Fibroblast of pulmonary artery (primary cell): ENCODE data around the gene ZBED4.

Source experiments
- DNase-seq: peaks from one replicate; pipeline ENCODE4 v3.0.0-alpha.2; 2010; ENCODE audit warnings: low read depth
- H3K4me3 ChIP-seq: replicated peaks from 2 replicates; pipeline ENCODE4 v1.5.1; 2011; ENCODE audit warnings: low read depth, mild to moderate bottlenecking, control low read depth, low read length, moderate library complexity
- CTCF ChIP-seq: IDR thresholded peaks from 2 replicates; pipeline ENCODE4 v1.5.1; 2011; ENCODE audit warnings: mild to moderate bottlenecking, control low read depth, low read length, inconsistent platforms; ENCODE audit errors: missing control alignments

ZBED4 gene

DNA sequence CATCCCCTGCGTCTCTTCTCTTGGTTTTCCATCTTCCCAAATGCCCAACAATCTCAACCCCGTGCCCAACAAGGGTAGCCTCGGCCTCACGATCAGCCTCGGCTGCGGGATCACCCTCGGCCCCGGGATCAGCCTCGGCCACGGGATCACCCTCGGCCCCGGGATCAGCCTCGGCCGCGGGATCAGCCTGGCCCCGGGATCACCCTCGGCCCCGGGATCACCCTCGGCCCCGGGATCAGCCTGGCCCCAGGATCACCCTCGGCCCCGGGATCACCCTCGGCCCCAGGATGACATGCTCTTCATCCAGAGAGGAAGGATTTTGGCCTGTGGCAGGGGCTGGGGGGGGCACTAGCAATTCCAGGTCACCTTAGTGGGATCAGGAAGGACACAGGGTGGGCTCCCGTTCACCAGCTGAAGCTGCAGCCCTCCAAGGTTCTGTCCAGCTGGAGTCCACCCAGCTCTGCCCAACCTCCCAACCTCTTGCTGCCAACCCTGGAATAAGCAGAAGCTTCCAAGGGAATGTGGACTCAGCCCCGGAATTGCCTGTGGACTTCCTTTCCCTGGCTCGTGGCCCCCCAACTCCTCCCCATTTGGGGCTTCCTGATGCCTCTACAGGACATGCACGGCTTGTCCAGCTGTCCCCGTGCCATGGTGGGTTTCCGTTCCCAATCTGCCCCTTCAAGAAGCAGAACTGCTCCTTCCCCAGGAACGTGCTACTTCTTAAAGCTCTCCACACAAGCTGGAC, 58.4 kb downstream of the ZBED4 start:
- no peak for TF ChIP-seq CTCF
- DNase-seq, result no peak
- H3K4me3 ChIP-seq, result no peak overlapping the region

DNA sequence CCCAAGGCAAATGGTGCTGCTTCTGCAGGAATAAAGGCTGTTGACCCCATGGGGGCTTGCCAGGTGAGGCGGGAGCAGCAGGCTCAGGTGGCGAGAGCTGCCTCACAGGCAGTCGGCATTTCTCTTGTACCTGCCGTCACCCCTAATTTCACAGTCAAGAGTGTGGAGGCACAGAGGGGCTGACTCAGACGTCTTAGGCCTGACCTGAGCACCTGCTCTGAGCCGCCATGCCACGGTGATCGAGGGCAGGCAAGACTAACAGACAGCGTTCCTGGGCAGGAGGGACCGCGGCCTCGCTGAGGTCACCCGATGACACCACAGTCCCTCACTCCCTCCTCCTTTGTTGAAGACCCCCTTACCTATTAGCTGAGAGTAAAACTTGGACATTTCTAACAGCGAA, 59.4 kb downstream of the ZBED4 start:
- TF ChIP-seq CTCF, result no peak
- no peak overlapping the region for H3K4me3 ChIP-seq
- DNase-seq, result no peak

GRCh38 chr22:49913446-49913845, 59.8 kb downstream of the ZBED4 start:
- H3K4me3 ChIP-seq, result no peak overlapping the region
- no peak for TF ChIP-seq CTCF
- DNase-seq, result no peak

DNA sequence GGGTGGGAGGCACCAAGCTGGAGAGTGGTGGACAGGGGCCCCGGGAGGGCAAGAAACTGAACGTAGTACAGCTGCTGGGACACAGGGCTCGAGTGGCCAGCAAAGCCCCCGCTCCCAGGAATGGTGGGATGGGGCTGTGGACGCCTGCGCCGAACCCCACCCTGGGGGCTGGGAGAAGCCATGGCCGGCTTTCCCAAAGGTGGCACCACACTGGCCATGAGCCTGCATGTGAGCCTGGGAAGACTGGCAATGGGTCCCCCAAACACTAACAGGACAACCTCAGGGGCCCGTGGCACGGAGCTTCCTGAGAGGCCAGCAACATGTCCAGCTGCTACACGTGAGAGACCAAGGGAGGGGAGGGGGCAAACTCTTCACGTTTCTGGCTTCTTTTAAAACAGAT, 60.6 kb downstream of the ZBED4 start:
- TF ChIP-seq CTCF, result no peak
- no peak for DNase-seq
- no peak overlapping the region for H3K4me3 ChIP-seq

- DNase-seq, result no peak
- H3K4me3 ChIP-seq, result no peak overlapping the region
- no peak for TF ChIP-seq CTCF
These were observed 62.0 kb downstream of the ZBED4 start for GRCh38 chr22:49915610-49916009.

- TF ChIP-seq CTCF, result no peak
- no peak overlapping the region for H3K4me3 ChIP-seq
- DNase-seq, result no peak
These were observed 63.2 kb downstream of the ZBED4 start for GRCh38 chr22:49916831-49917230.
